ENCODE results near the gene PDILT.

DNA sequence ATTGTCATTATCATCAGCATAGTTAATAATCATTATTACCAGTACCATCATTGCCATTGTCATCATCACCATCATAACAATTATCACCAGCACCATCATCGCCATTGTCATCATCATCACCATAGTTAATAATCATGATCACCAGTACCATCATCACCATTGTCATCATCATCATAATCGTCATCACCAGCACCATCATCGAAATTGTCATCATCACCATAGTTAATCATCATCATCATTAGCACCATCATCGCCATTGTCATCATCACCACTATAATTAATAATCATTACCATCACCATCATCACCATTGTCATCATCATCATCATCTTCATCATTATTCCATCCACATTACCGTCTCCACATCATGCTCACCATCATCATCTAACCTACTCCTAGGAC, 13.5 kb downstream of the PDILT start:
- TF ChIP-seq, protein P1, sequence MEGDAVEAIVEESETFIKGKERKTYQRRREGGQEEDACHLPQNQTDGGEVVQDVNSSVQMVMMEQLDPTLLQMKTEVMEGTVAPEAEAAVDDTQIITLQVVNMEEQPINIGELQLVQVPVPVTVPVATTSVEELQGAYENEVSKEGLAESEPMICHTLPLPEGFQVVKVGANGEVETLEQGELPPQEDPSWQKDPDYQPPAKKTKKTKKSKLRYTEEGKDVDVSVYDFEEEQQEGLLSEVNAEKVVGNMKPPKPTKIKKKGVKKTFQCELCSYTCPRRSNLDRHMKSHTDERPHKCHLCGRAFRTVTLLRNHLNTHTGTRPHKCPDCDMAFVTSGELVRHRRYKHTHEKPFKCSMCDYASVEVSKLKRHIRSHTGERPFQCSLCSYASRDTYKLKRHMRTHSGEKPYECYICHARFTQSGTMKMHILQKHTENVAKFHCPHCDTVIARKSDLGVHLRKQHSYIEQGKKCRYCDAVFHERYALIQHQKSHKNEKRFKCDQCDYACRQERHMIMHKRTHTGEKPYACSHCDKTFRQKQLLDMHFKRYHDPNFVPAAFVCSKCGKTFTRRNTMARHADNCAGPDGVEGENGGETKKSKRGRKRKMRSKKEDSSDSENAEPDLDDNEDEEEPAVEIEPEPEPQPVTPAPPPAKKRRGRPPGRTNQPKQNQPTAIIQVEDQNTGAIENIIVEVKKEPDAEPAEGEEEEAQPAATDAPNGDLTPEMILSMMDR (conservative IDR thresholded peaks at IDR 0.05) = no peak
- no peak for TF ChIP-seq ZFX (IDR thresholded peaks at IDR 0.05)
